HL-60 (cell line): ENCODE data around the gene VPS13C.
"Not testable (repeated sequence)": the region's sequence is repeated elsewhere in the genome, so short reads cannot be mapped to it uniquely, and the experiment has no call there.

ENCODE experiments used
- DNase-seq, 2 experiments: peaks; one replicate each; pipeline ENCODE4 v3.0.0-alpha.2; 2010 to 2020; ENCODE audit warnings: low read depth in 1 of 2, low spot score in 1 of 2
- H3K27ac ChIP-seq: fragments of 250-450 bp; sonication (Bioruptor Pico); replicated peaks from 2 replicates; pipeline ENCODE4 v1.5.1; 2020; ENCODE audit warnings: mild to moderate bottlenecking, moderate library complexity
- H3K27me3 ChIP-seq: fragments of 250-450 bp; sonication (Bioruptor Pico); 2 replicates; pipeline ENCODE4 v1.5.1; 2021; ENCODE audit warnings: mild to moderate bottlenecking, moderate library complexity; ENCODE audit not compliant: insufficient read depth, poor library complexity, severe bottlenecking
- H3K4me3 ChIP-seq: replicated peaks from 2 replicates; pipeline ENCODE4 v1.5.1; 2011; ENCODE audit warnings: mild to moderate bottlenecking, control low read depth, low read length; ENCODE audit not compliant: insufficient read depth
- CTCF ChIP-seq: IDR thresholded peaks from one replicate; pipeline ENCODE4 v1.5.1; 2011; ENCODE audit warnings: low read length, control low read depth, inconsistent platforms; ENCODE audit not compliant: insufficient read depth
- GABPA ChIP-seq: IDR thresholded peaks from 2 replicates; pipeline ENCODE4 v1.6.1; 2012; ENCODE audit warnings: low read depth
- POLR2AphosphoS5 ChIP-seq: IDR thresholded peaks from 2 replicates; pipeline ENCODE4 v1.6.1; 2012; ENCODE audit warnings: low read depth
- REST ChIP-seq: IDR thresholded peaks from 2 replicates; pipeline ENCODE4 v1.6.1; 2012; ENCODE audit warnings: low read depth; ENCODE audit not compliant: insufficient replicate concordance
- SPI1 ChIP-seq: IDR thresholded peaks from 2 replicates; pipeline ENCODE4 v1.6.1; 2012; ENCODE audit warnings: low read depth, mild to moderate bottlenecking, borderline replicate concordance

Gene VPS13C

GRCh38 chr15:62020576-62021160, 39.6 kb downstream of the VPS13C start:
- no peak overlapping the region for H3K4me3 ChIP-seq
- TF ChIP-seq GABPA (no peak), SPI1 (no peak)
- no peak for DNase-seq
- no peaks in the 10 kb centered on the region for H3K27me3 ChIP-seq
- no peak overlapping the region for H3K27ac ChIP-seq

GRCh38 chr15:62005354-62005753, 54.9 kb downstream of the VPS13C start:
- DNase-seq, H3K27ac ChIP-seq, H3K4me3 ChIP-seq: not testable (repeated sequence)

DNA sequence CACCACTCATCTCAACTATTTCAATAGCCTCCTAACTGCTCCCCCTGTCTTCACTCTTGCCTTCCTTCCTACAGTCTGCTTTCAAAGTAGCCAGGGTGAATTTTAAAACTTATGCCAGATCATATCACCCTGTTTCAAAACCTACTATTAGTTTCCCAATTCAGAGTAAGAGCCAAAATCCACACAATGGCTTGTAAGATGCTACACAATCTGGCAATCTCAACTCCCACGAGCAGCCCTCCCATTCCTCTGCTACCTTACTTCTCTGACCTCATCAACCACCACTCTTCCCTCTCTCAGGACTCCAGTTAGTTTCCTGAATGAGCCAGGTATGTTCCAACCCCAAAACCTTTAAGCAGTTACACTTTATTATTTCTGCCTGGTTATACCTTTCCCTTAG, 62.5 kb downstream of the VPS13C start:
- Histone ChIP-seq H3K27me3 (no peaks in the 10 kb centered on the region), H3K27ac (no peak overlapping the region), H3K4me3 (no peak overlapping the region)
- TF ChIP-seq REST (no peak), GABPA (no peak)
- DNase-seq = no peak

More at GRCh38 chr15:62005354-62005753, 54.9 kb downstream of the VPS13C start:
- not testable (repeated sequence) for H3K27me3 ChIP-seq

DNA sequence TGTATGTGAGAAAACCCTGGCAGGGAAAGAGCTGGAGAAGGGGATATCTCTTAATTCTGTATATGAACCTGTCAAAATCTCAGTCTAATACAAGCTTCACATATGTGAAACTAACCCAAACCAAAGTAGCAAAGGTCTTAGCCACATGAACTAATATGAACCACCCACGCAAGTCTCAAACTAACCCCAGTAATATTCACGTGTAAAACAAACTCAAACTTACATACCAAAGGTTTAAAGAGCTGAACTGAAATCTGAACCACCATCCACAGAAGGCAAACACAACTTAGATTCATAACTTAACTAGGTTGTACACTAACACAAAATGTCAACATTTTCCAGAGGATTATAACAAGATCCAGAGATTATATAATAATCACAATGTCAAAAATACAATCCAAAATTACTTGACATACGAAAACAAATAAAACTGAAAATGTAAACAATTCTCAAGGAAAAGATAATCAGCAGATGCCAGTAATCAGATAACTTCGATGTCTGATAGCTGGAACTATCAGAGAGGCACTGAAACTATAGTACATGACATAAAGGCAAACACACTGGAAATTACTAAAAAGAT, 64.1 kb downstream of the VPS13C start:
- H3K27ac ChIP-seq = no peak overlapping the region
- no peaks in the 10 kb centered on the region for H3K27me3 ChIP-seq
- no peak overlapping the region for H3K4me3 ChIP-seq
- no peak for DNase-seq
- TF ChIP-seq SPI1 (no peak), POLR2AphosphoS5 (no peak), GABPA (no peak), CTCF (no peak), REST (no peak)

DNA sequence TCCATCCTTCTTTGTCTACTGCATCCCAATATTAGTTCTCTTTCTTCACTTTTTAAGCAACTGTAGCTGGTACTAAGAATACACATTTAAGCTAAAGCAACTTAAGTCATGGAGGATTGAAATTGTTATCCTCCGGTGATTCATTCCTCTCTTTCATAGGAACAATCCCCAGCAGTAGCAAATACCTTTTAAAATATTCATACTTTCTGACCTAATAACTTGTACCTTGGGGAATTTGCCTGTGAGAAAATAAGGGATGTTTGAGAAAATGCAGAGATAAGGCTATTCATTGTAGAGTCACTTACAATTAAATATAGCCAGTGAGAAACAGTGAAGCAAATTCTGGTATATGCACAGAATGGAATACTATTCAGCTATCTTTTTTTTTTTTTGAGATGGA, 66.0 kb downstream of the VPS13C start:
- Histone ChIP-seq H3K27me3 (no peaks in the 10 kb centered on the region), H3K27ac (no peak overlapping the region), H3K4me3 (no peak overlapping the region)
- TF ChIP-seq GABPA (no peak), POLR2AphosphoS5 (no peak), CTCF (no peak), SPI1 (no peak), REST (no peak)
- no peak for DNase-seq
